ENCODE results near the gene INTS11. TPM values are rescaled to one million over a fixed set of nuclear protein-coding genes. Genes with fewer than 3 reads are reported as not detected.

The INTS11 gene
- total and polyA plus RNA-seq, 2 donors (not counting 1 experiment from before 2014, with no cell fraction given) = 149 to 245 TPM

- H3K4me1 ChIP-seq (ENCODE audit: control insufficient read depth in 2 of 2, insufficient read depth in 2 of 2, low read length in 2 of 2) = peaks cover 6 to 10% of the 10 kb centered on the region in 2 donors
- ChIA-PET POLR2A (no interaction called here), CTCF (no interaction called here)
- H2AFZ ChIP-seq (ENCODE audit: insufficient read depth, low read depth, low read length, poor library complexity, severe bottlenecking) = no peak overlapping the region
- intact Hi-C loops (cut with micrococcal nuclease) = no loop called here
- H3K9me3 Mint-ChIP-seq (ENCODE audit: insufficient read depth) = no peaks in the 10 kb centered on the region
- H3K9ac ChIP-seq (ENCODE audit: low read length) = no peak overlapping the region
- H3K4me2 ChIP-seq (replicated peaks; ENCODE audit: low read depth, low read length, poor library complexity, severe bottlenecking) = no peak overlapping the region
- no peak for ATAC-seq (ENCODE audit: low read depth)
- H3K9me3 ChIP-seq (ENCODE audit: control extremely low read depth in 1 of 3, control insufficient read depth in 2 of 3, insufficient read depth in 1 of 3, low read length in 2 of 3) = no peaks in the 10 kb centered on the region
- DNase-seq = no peak
- no peak overlapping the region for H3K27ac Mint-ChIP-seq
- peaks cover 8% of the 10 kb centered on the region for H3K79me2 ChIP-seq (ENCODE audit: control insufficient read depth, insufficient read depth, low read length)
- no peak overlapping the region for H3K4me3 Mint-ChIP-seq
- TF ChIP-seq EZH2 (IDR thresholded peaks at IDR 0.05; ENCODE audit: borderline replicate concordance, insufficient read depth, low read depth, low read length, poor library complexity, severe bottlenecking) = no peak
- TF ChIP-seq, protein P1, sequence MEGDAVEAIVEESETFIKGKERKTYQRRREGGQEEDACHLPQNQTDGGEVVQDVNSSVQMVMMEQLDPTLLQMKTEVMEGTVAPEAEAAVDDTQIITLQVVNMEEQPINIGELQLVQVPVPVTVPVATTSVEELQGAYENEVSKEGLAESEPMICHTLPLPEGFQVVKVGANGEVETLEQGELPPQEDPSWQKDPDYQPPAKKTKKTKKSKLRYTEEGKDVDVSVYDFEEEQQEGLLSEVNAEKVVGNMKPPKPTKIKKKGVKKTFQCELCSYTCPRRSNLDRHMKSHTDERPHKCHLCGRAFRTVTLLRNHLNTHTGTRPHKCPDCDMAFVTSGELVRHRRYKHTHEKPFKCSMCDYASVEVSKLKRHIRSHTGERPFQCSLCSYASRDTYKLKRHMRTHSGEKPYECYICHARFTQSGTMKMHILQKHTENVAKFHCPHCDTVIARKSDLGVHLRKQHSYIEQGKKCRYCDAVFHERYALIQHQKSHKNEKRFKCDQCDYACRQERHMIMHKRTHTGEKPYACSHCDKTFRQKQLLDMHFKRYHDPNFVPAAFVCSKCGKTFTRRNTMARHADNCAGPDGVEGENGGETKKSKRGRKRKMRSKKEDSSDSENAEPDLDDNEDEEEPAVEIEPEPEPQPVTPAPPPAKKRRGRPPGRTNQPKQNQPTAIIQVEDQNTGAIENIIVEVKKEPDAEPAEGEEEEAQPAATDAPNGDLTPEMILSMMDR (IDR thresholded peaks at IDR 0.05) = no peak
- H3K36me3 ChIP-seq (replicated peaks in 1 of 2; ENCODE audit: control extremely low read depth in 1 of 2, control insufficient read depth in 1 of 2, extremely low read depth in 1 of 2, insufficient read depth in 2 of 2, low read length in 1 of 2) = peaks cover 0 to 39% of the 10 kb centered on the region in 2 experiments
- no peaks in the 10 kb centered on the region for H3K27me3 ChIP-seq (replicated peaks in 1 of 4; ENCODE audit: control extremely low read depth in 1 of 4, control insufficient read depth in 3 of 4, insufficient read depth in 4 of 4, low read length in 3 of 4)
- no peak overlapping the region for H3K4me3 ChIP-seq (ENCODE audit: control extremely low read depth in 1 of 5, extremely low read depth in 1 of 5, insufficient read depth in 1 of 5, low read depth in 2 of 5, low read length in 4 of 5)
- WGBS (ENCODE audit: insufficient coverage) = 95% methylated on average over 45 of the region's 49 CpGs
- no peaks in the 10 kb centered on the region for H3K27me3 Mint-ChIP-seq
- no peak overlapping the region for H3K27ac ChIP-seq (ENCODE audit: low read length in 2 of 2)
- peaks cover 9% of the 10 kb centered on the region for H4K20me1 ChIP-seq (ENCODE audit: control insufficient read depth, insufficient read depth, low read length, poor library complexity, severe bottlenecking)
- peaks cover 4% of the 10 kb centered on the region for H3K4me1 Mint-ChIP-seq
Observed at GRCh38 chr1:1312450-1313314, 11.8 kb downstream of the INTS11 start.
